ENCODE data around the gene CENPF. TPM values are rescaled to one million over a fixed set of nuclear protein-coding genes. Genes with fewer than 3 reads are reported as not detected.

The CENPF gene
- polyA plus RNA-seq, 1 donor from 2014 or later: 5.4 TPM

GRCh38 chr1:214683621-214684020 lies 80.6 kb downstream of the CENPF start:
- no peaks in the 10 kb centered on the region for H3F3A ChIP-seq (ENCODE audit: insufficient read depth, low read length, poor library complexity, severe bottlenecking)
- no peaks in the 10 kb centered on the region for H4K20me1 ChIP-seq (ENCODE audit: insufficient read depth)
- no peak overlapping the region for H3K4me2 ChIP-seq (ENCODE audit: low read length)
- TF ChIP-seq MXI1 (conservative IDR thresholded peaks at IDR 0.05; ENCODE audit: poor library complexity, severe bottlenecking) (no peak), TAF1 (IDR thresholded peaks at IDR 0.05; ENCODE audit: low read depth) (no peak), SMC3 (conservative IDR thresholded peaks at IDR 0.05; ENCODE audit: poor library complexity) (no peak), CTCF (IDR thresholded peaks at IDR 0.05; ENCODE audit: poor library complexity, severe bottlenecking) (no peak), EP300 (conservative IDR thresholded peaks at IDR 0.05; ENCODE audit: poor library complexity, severe bottlenecking) (no peak), EZH2 (IDR thresholded peaks at IDR 0.05; ENCODE audit: borderline replicate concordance, insufficient read depth, low read length, poor library complexity, severe bottlenecking) (no peak), POLR2AphosphoS5 (IDR thresholded peaks at IDR 0.05) (no peak), RAD21 (conservative IDR thresholded peaks at IDR 0.05) (no peak), REST (IDR thresholded peaks at IDR 0.05; ENCODE audit: borderline replicate concordance) (no peak)
- H3K36me3 ChIP-seq (ENCODE audit: insufficient read depth, low read length): no peaks in the 10 kb centered on the region
- no peaks in the 10 kb centered on the region for H3K9me3 ChIP-seq (ENCODE audit: low read length)
- no peaks in the 10 kb centered on the region for H3K27me3 ChIP-seq (ENCODE audit: insufficient read depth, low read depth, low read length)
- H2AFZ ChIP-seq (ENCODE audit: low read depth, low read length): no peak overlapping the region
- no peaks in the 10 kb centered on the region for H3K79me2 ChIP-seq (replicated peaks; ENCODE audit: insufficient read depth, low read length)
- no peak overlapping the region for H3K27ac ChIP-seq (ENCODE audit: low read length)
- H3K9ac ChIP-seq (ENCODE audit: low read length): no peak overlapping the region
- no peaks in the 10 kb centered on the region for H3K9me2 ChIP-seq (ENCODE audit: insufficient read depth, low read length)
- H3K4me3 ChIP-seq (ENCODE audit: low read length): no peak overlapping the region

- Histone ChIP-seq H3K27me3 (ENCODE audit: insufficient read depth, low read depth, low read length) (no peaks in the 10 kb centered on the region), H3K79me2 (replicated peaks; ENCODE audit: insufficient read depth, low read length) (no peaks in the 10 kb centered on the region), H3K27ac (ENCODE audit: low read length) (no peak overlapping the region), H3K9me2 (ENCODE audit: insufficient read depth, low read length) (no peaks in the 10 kb centered on the region), H3K9ac (ENCODE audit: low read length) (no peak overlapping the region), H2AFZ (ENCODE audit: low read depth, low read length) (no peak overlapping the region), H4K20me1 (ENCODE audit: insufficient read depth) (no peaks in the 10 kb centered on the region), H3K4me2 (ENCODE audit: low read length) (no peak overlapping the region), H3K4me3 (ENCODE audit: low read length) (no peak overlapping the region), H3K36me3 (ENCODE audit: insufficient read depth, low read length) (no peaks in the 10 kb centered on the region), H3K9me3 (ENCODE audit: low read length) (no peaks in the 10 kb centered on the region), H3F3A (ENCODE audit: insufficient read depth, low read length, poor library complexity, severe bottlenecking) (no peaks in the 10 kb centered on the region)
- TF ChIP-seq POLR2AphosphoS5 (IDR thresholded peaks at IDR 0.05): no peak
- no peak for TF ChIP-seq EP300 (conservative IDR thresholded peaks at IDR 0.05; ENCODE audit: poor library complexity, severe bottlenecking)
- no peak for TF ChIP-seq MXI1 (conservative IDR thresholded peaks at IDR 0.05; ENCODE audit: poor library complexity, severe bottlenecking)
- TF ChIP-seq RAD21 (conservative IDR thresholded peaks at IDR 0.05): no peak
- no peak for TF ChIP-seq SMC3 (conservative IDR thresholded peaks at IDR 0.05; ENCODE audit: poor library complexity)
- no peak for TF ChIP-seq CTCF (IDR thresholded peaks at IDR 0.05; ENCODE audit: poor library complexity, severe bottlenecking)
- TF ChIP-seq TAF1 (IDR thresholded peaks at IDR 0.05; ENCODE audit: low read depth): no peak
Measured at GRCh38 chr1:214685906-214686305, 82.9 kb downstream of the CENPF start.

Measured in neural cell (in vitro differentiated cells).